Muscle layer of colon (tissue), 2 donors: ENCODE data around the gene HRAS.

ENCODE experiments used
- H3K27ac ChIP-seq: one replicate; pipeline ENCODE4 v1.7.0; 2013; ENCODE audit warnings: low read depth, mild to moderate bottlenecking, low read length, moderate library complexity
- H3K27me3 ChIP-seq, 2 donors: one replicate each; pipeline ENCODE4 v1.7.0; 2013; ENCODE audit warnings: low read length in 2 of 2, mild to moderate bottlenecking in 2 of 2; ENCODE audit not compliant: insufficient read depth in 2 of 2, control insufficient read depth in 1 of 2
- H3K36me3 ChIP-seq: one replicate; pipeline ENCODE4 v1.7.0; 2013; ENCODE audit warnings: mild to moderate bottlenecking, low read length; ENCODE audit not compliant: insufficient read depth
- H3K4me1 ChIP-seq: one replicate; pipeline ENCODE4 v1.7.0; 2013; ENCODE audit warnings: mild to moderate bottlenecking, low read length; ENCODE audit not compliant: insufficient read depth
- H3K4me3 ChIP-seq, 2 donors: one replicate each; pipeline ENCODE4 v1.7.0; 2013; ENCODE audit warnings: low read length in 2 of 2, low read depth in 1 of 2, mild to moderate bottlenecking in 1 of 2, moderate library complexity in 1 of 2
- H3K9ac ChIP-seq: one replicate; pipeline ENCODE4 v1.7.0; 2013; ENCODE audit warnings: low read length
- H3K9me3 ChIP-seq: one replicate; pipeline ENCODE4 v1.7.0; 2013; ENCODE audit warnings: mild to moderate bottlenecking, low read length
- donor health status: abdominal sarcoma.
- donor health status: Adenocarcinoma of cecum.

The HRAS gene

GRCh38 chr11:501683-502287 is 33.6 kb downstream of the HRAS start:
- Histone ChIP-seq H3K9ac (no peak overlapping the region), H3K4me3 (no peak overlapping the region), H3K4me1 (peaks cover 21% of the 10 kb centered on the region), H3K27ac (no peak overlapping the region), H3K9me3 (no peaks in the 10 kb centered on the region), H3K36me3 (peaks cover 47% of the 10 kb centered on the region), H3K27me3 (no peaks in the 10 kb centered on the region)

GRCh38 chr11:501001-501682 is 34.2 kb downstream of the HRAS start:
- Histone ChIP-seq H3K27me3 (no peaks in the 10 kb centered on the region), H3K9ac (no peak overlapping the region), H3K9me3 (no peaks in the 10 kb centered on the region), H3K27ac (no peak overlapping the region), H3K36me3 (peaks cover 50% of the 10 kb centered on the region), H3K4me3 (no peak overlapping the region), H3K4me1 (peaks cover 21% of the 10 kb centered on the region)

GRCh38 chr11:499201-500076 is 35.9 kb downstream of the HRAS start:
- no peak overlapping the region for H3K9ac ChIP-seq
- H3K36me3 ChIP-seq = peaks cover 59% of the 10 kb centered on the region
- no peaks in the 10 kb centered on the region for H3K9me3 ChIP-seq
- no peak overlapping the region for H3K4me3 ChIP-seq
- H3K4me1 ChIP-seq = peaks cover 5% of the 10 kb centered on the region
- no peak overlapping the region for H3K27ac ChIP-seq
- no peaks in the 10 kb centered on the region for H3K27me3 ChIP-seq

GRCh38 chr11:498297-499181 is 36.8 kb downstream of the HRAS start:
- H3K4me3 ChIP-seq = no peak overlapping the region
- H3K27me3 ChIP-seq = no peaks in the 10 kb centered on the region
- peaks cover 59% of the 10 kb centered on the region for H3K36me3 ChIP-seq
- no peak overlapping the region for H3K9ac ChIP-seq
- H3K9me3 ChIP-seq = no peaks in the 10 kb centered on the region
- no peak overlapping the region for H3K27ac ChIP-seq
- peaks cover under 1% of the 10 kb centered on the region for H3K4me1 ChIP-seq

GRCh38 chr11:497565-498296 is 37.6 kb downstream of the HRAS start:
- no peaks in the 10 kb centered on the region for H3K4me1 ChIP-seq
- no peaks in the 10 kb centered on the region for H3K27me3 ChIP-seq
- H3K36me3 ChIP-seq = peaks cover 59% of the 10 kb centered on the region
- H3K9ac ChIP-seq = no peak overlapping the region
- H3K4me3 ChIP-seq = no peak overlapping the region
- H3K9me3 ChIP-seq = no peaks in the 10 kb centered on the region
- no peak overlapping the region for H3K27ac ChIP-seq

GRCh38 chr11:496834-497564 is 38.4 kb downstream of the HRAS start:
- Histone ChIP-seq H3K27ac (no peak overlapping the region), H3K27me3 (no peaks in the 10 kb centered on the region), H3K4me1 (no peaks in the 10 kb centered on the region), H3K36me3 (peaks cover 59% of the 10 kb centered on the region), H3K9ac (no peak overlapping the region), H3K9me3 (no peaks in the 10 kb centered on the region), H3K4me3 (no peak overlapping the region)

GRCh38 chr11:495537-495931 is 39.8 kb downstream of the HRAS start:
- Histone ChIP-seq H3K9me3 (no peaks in the 10 kb centered on the region), H3K27ac (no peak overlapping the region), H3K27me3 (no peaks in the 10 kb centered on the region), H3K4me3 (no peak overlapping the region), H3K4me1 (no peaks in the 10 kb centered on the region), H3K36me3 (peaks cover 50% of the 10 kb centered on the region), H3K9ac (no peak overlapping the region)

GRCh38 chr11:494761-495536 is 40.4 kb downstream of the HRAS start:
- H3K9ac ChIP-seq = no peak overlapping the region
- H3K27ac ChIP-seq = no peak overlapping the region
- peaks cover 45% of the 10 kb centered on the region for H3K36me3 ChIP-seq
- no peaks in the 10 kb centered on the region for H3K9me3 ChIP-seq
- no peaks in the 10 kb centered on the region for H3K4me1 ChIP-seq
- no peaks in the 10 kb centered on the region for H3K27me3 ChIP-seq
- H3K4me3 ChIP-seq = no peak overlapping the region

- Histone ChIP-seq H3K9me3 (no peaks in the 10 kb centered on the region), H3K9ac (no peak overlapping the region), H3K36me3 (peaks cover 25% of the 10 kb centered on the region), H3K4me3 (no peak overlapping the region), H3K27me3 (no peaks in the 10 kb centered on the region), H3K4me1 (no peaks in the 10 kb centered on the region), H3K27ac (no peak overlapping the region)
Observed at GRCh38 chr11:492427-493226, 42.7 kb downstream of the HRAS start.
